Spleen (tissue), 11 donors: ENCODE measurements around the gene IL3. TPM values are rescaled to one million over a fixed set of nuclear protein-coding genes. Genes with fewer than 3 reads are reported as not detected.

Experiments used
- DNase-seq: peaks from one replicate; pipeline ENCODE4 v3.0.0-alpha.2; 2020
- H3K27ac ChIP-seq, 8 donors: fragments of 200-600 bp; sonication (generic) in 7 of 8; 1 replicate in 4 of 8; 2 replicates in 4 of 8; pipeline versions ENCODE4 v1.5.0 to v1.8.0; 2016 to 2021; ENCODE audit warnings: inconsistent platforms in 4 of 8, mild to moderate bottlenecking in 4 of 8, moderate library complexity in 1 of 8
- H3K27me3 ChIP-seq, 7 donors: fragments of 200-600 bp; sonication (generic) in 6 of 7; replicated peaks in 1 of 7; 1 replicate in 4 of 7; 2 replicates in 3 of 7; pipeline versions ENCODE4 v1.5.0 to v1.8.0; 2016 to 2021; ENCODE audit warnings: inconsistent platforms in 3 of 7, mild to moderate bottlenecking in 1 of 7
- H3K36me3 ChIP-seq, 6 donors: fragments of 200-600 bp; sonication (generic) in 5 of 6; 1 replicate in 4 of 6; 2 replicates in 2 of 6; pipeline versions ENCODE4 v1.5.0 to v1.8.0; 2016 to 2021; ENCODE audit warnings: inconsistent platforms in 2 of 6
- H3K4me1 ChIP-seq, 6 donors: fragments of 200-600 bp; sonication (generic) in 5 of 6; 1 replicate in 3 of 6; 2 replicates in 3 of 6; pipeline versions ENCODE4 v1.5.0 to v1.8.0; 2016 to 2021; ENCODE audit warnings: inconsistent platforms in 3 of 6
- H3K4me3 ChIP-seq, 8 donors: fragments of 200-600 bp; sonication (generic) in 7 of 8; 1 replicate in 4 of 8; 2 replicates in 4 of 8; pipeline versions ENCODE4 v1.5.0 to v1.8.0; 2016 to 2021; ENCODE audit warnings: inconsistent platforms in 4 of 8, mild to moderate bottlenecking in 4 of 8, moderate library complexity in 2 of 8
- H3K9me3 ChIP-seq, 8 donors: fragments of 200-600 bp; sonication (generic) in 7 of 8; 1 replicate in 4 of 8; 2 replicates in 4 of 8; pipeline versions ENCODE4 v1.5.0 to v1.8.0; 2016 to 2021; ENCODE audit warnings: inconsistent platforms in 4 of 8
- CTCF ChIP-seq, 11 experiments: fragments of 200-600 bp in 7 of 11; fragments of 450-650 bp in 4 of 11; sonication (generic) in 4 of 11; IDR thresholded peaks in 8 of 11; conservative IDR thresholded peaks in 3 of 11; 1 replicate in 7 of 11; 2 replicates in 4 of 11; pipeline versions ENCODE4 v1.4.0 to v1.8.0; 2016 to 2021; ENCODE audit warnings: antibody characterized with exemption in 11 of 11, inconsistent platforms in 4 of 11, mild to moderate bottlenecking in 1 of 11
- POLR2A ChIP-seq, 3 donors: fragments of 450-650 bp; IDR thresholded peaks; one replicate each; pipeline ENCODE4 v1.5.1; 2017; ENCODE audit warnings: antibody characterized with exemption in 3 of 3, mild to moderate bottlenecking in 1 of 3
- POLR2AphosphoS5 ChIP-seq, 3 donors: sonication (generic); formaldehyde crosslinking; IDR thresholded peaks; one replicate each; pipeline ENCODE4 v1.5.1; 2017; ENCODE audit warnings: antibody characterized with exemption in 3 of 3
- WGBS, 5 donors: extraction: QIAGEN DNeasy Blood & Tissue Kit in 3 of 5; methylation state at CpG; one replicate each; pipeline versions ENCODE4 v1.1.5 to v1.1.7; 2013 to 2018; 5-methylcytosine and 5-hydroxymethylcytosine counted together
- intact Hi-C: fragments of 100-400 bp; cut with DNase I; formaldehyde crosslinking; loops from one replicate; pipeline ENCODE4 v1.15.0; 2023; ENCODE audit warnings: low total_unique reads
- polyA plus RNA-seq, 3 donors: library from polyadenylated mRNA; stranded (reverse); fragments of 200-250 nt; gene quantifications; one replicate each; pipeline ENCODE4 v1.2.1, GENCODE V29; 2013
- total RNA-seq, 7 donors: library from RNA; depleted of rRNA in 3 of 7; stranded (reverse); fragments of >200 nt in 3 of 7; fragmentation: NEBNext Ultra II Directional in 4 of 7; extraction: Animal tissue kit (Norgen Biotek cat#: 25700) in 4 of 7; gene quantifications; one replicate each; pipeline versions ENCODE4 v1.1.0 to v1.2.1, GENCODE V29; 2016 to 2021
- donor health status: healthy with polysubstance abuse.
- donor health status: DM: no; HTN: no; CAD: no; lungs with moderate emphysema.
- donor health status: DM: no; HTN: no; CAD: no.
- donor health status: Bipolar disorder and iron deficiency.
- donor health status: healthy.
- donor health status: DM: no; HTN: no; CAD: no.
- donor health status: DM: yes; HTN: yes; CAD: no.

The IL3 gene
- total and polyA plus RNA-seq, 10 donors = not detected

GRCh38 chr5:132059696-132060500 lies 557 bp upstream of the IL3 start:
- no peak overlapping the region for H3K27ac ChIP-seq
- H3K9me3 ChIP-seq = no peaks in the 10 kb centered on the region
- intact Hi-C loops = no loop called here
- H3K4me3 ChIP-seq = no peak overlapping the region
- DNase-seq = peak; percentile 63
- H3K4me1 ChIP-seq = peaks cover 0 to 17% (median 4%) of the 10 kb centered on the region in 6 donors
- peaks cover 0 to 4% (median 0%) of the 10 kb centered on the region in 7 donors for H3K27me3 ChIP-seq
- no peaks in the 10 kb centered on the region for H3K36me3 ChIP-seq
- no peak for TF ChIP-seq CTCF (IDR thresholded peaks at IDR 0.05 in 8 of 11, conservative IDR thresholded peaks at IDR 0.05 in 3 of 11)
- TF ChIP-seq POLR2A (IDR thresholded peaks at IDR 0.05) = no peak
- TF ChIP-seq POLR2AphosphoS5 (IDR thresholded peaks at IDR 0.05) = no peak
- 86 to 93% (median 87%) methylated on average over 11 to 13 of the region's 13 CpGs for WGBS, 5 donors

- DNase-seq = peak; percentile 92
- Histone ChIP-seq H3K9me3 (no peaks in the 10 kb centered on the region), H3K36me3 (no peaks in the 10 kb centered on the region), H3K27ac (no peak overlapping the region), H3K4me3 (no peak overlapping the region), H3K27me3 (peaks cover 0 to 4% (median 0%) of the 10 kb centered on the region in 7 donors), H3K4me1 (peaks cover 0 to 17% (median 5%) of the 10 kb centered on the region in 6 donors)
- TF ChIP-seq POLR2A (IDR thresholded peaks at IDR 0.05) (no peak), POLR2AphosphoS5 (IDR thresholded peaks at IDR 0.05) (no peak), CTCF (IDR thresholded peaks at IDR 0.05 in 8 of 11, conservative IDR thresholded peaks at IDR 0.05 in 3 of 11) (peak; percentile 83 to 98 (median 97))
- 34 to 47% (median 36%) methylated on average over 9 of the region's 9 CpGs for WGBS, 5 donors
- intact Hi-C loops = no loop called here
Observed at GRCh38 chr5:132063090-132063911, 2.8 kb downstream of the IL3 start.

- no peaks in the 10 kb centered on the region for H3K36me3 ChIP-seq
- TF ChIP-seq POLR2A (IDR thresholded peaks at IDR 0.05) = no peak
- no peak for TF ChIP-seq POLR2AphosphoS5 (IDR thresholded peaks at IDR 0.05)
- TF ChIP-seq CTCF (IDR thresholded peaks at IDR 0.05 in 8 of 11, conservative IDR thresholded peaks at IDR 0.05 in 3 of 11) = no peak
Observed at GRCh38 chr5:132064140-132064539, 3.7 kb downstream of the IL3 start.

More at GRCh38 chr5:132064140-132064539, 3.7 kb downstream of the IL3 start:
- H3K9me3 ChIP-seq = no peaks in the 10 kb centered on the region
- intact Hi-C loops = no loop called here
- H3K27me3 ChIP-seq = peaks cover 0 to 4% (median 0%) of the 10 kb centered on the region in 7 donors
- DNase-seq = peak; percentile 63
- peaks cover 0 to 17% (median 5%) of the 10 kb centered on the region in 6 donors for H3K4me1 ChIP-seq
- H3K4me3 ChIP-seq = no peak overlapping the region
- 64 to 87% (median 77%) methylated on average over 3 to 5 of the region's 5 CpGs for WGBS, 5 donors
- H3K27ac ChIP-seq = no peak overlapping the region
